Fibroblast of lung (primary cell): ENCODE data around the gene SHISA8.

ENCODE experiments used
- EZH2 ChIP-seq: IDR thresholded peaks from 2 replicates; pipeline ENCODE4 v1.5.1; 2012; ENCODE audit warnings: low read length, control low read depth, mild to moderate bottlenecking; ENCODE audit errors: missing control alignments
- TF ChIP-seq, protein P1 (sequence below), 2 donors: IDR thresholded peaks in 1 of 2; conservative IDR thresholded peaks in 1 of 2; 1 replicate in 1 of 2; 2 replicates in 1 of 2; pipeline ENCODE4 v1.5.1; 2011 to 2012; ENCODE audit warnings: low read length in 2 of 2, control low read depth in 1 of 2, inconsistent platforms in 1 of 2, low read depth in 1 of 2, mild to moderate bottlenecking in 1 of 2

DNA sequence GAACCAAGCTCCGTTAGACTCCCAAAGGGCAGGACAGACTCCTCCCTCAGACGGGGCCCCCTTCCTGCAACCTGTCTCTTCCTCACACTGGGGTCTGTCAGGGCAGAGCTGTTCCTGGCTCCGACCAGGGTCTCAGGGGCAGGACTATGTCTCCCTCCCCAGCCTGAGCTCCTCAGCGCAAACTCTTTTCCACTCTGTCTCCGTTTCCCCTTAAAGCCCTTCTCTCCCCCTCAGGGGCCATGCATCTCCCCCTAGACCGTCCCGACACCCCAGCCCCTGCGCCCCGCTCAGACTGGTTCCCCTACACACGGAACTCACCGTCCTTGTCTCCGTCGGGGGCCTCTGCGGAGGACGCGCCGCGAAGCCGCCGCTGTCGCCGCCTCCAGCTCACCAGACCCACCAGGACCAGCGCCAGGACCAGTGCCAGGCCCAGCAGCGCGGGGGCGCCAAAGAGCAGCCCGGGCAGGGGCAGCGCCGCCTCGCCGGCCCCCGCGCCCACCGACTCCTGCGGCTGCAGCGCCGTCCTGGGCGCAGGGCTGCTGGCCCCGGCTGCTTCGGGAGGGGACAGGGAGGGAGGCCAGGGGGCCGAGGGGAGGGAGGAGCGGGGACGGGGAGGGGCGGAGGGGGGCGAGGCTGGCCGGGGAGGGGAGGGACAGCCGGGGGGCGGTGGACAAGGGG, 11.0 kb upstream of the SHISA8 start:
- TF ChIP-seq, protein P1, sequence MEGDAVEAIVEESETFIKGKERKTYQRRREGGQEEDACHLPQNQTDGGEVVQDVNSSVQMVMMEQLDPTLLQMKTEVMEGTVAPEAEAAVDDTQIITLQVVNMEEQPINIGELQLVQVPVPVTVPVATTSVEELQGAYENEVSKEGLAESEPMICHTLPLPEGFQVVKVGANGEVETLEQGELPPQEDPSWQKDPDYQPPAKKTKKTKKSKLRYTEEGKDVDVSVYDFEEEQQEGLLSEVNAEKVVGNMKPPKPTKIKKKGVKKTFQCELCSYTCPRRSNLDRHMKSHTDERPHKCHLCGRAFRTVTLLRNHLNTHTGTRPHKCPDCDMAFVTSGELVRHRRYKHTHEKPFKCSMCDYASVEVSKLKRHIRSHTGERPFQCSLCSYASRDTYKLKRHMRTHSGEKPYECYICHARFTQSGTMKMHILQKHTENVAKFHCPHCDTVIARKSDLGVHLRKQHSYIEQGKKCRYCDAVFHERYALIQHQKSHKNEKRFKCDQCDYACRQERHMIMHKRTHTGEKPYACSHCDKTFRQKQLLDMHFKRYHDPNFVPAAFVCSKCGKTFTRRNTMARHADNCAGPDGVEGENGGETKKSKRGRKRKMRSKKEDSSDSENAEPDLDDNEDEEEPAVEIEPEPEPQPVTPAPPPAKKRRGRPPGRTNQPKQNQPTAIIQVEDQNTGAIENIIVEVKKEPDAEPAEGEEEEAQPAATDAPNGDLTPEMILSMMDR (conservative IDR thresholded peaks at IDR 0.05 in 1 of 2, IDR thresholded peaks at IDR 0.05 in 1 of 2; ENCODE audit: low read depth in 1 of 2, low read length in 2 of 2) = peak; percentile 43 to 48
- no peak for TF ChIP-seq EZH2
